MM.1S (cell line): ENCODE data around the gene HMGN1.

Source experiments
- EZH2 ChIP-seq: fragments of 300-600 bp; sonication (generic); optimal IDR thresholded peaks from 2 replicates; pipeline ENCODE3; 2017; ENCODE audit warnings: low read depth, mild to moderate bottlenecking, antibody characterized with exemption, low read length, mixed read lengths
- EZH2phosphoT487 ChIP-seq: fragments of 300-600 bp; sonication (generic); IDR thresholded peaks from 2 replicates; pipeline ENCODE4 v1.6.1; 2018; ENCODE audit warnings: antibody characterized with exemption, low read length
- TF ChIP-seq, protein P1 (sequence below): fragments of 300-600 bp; sonication (generic); IDR thresholded peaks from 2 replicates; pipeline ENCODE4 v1.5.1; 2016; ENCODE audit warnings: antibody characterized with exemption, low read length, mixed read lengths

DNA sequence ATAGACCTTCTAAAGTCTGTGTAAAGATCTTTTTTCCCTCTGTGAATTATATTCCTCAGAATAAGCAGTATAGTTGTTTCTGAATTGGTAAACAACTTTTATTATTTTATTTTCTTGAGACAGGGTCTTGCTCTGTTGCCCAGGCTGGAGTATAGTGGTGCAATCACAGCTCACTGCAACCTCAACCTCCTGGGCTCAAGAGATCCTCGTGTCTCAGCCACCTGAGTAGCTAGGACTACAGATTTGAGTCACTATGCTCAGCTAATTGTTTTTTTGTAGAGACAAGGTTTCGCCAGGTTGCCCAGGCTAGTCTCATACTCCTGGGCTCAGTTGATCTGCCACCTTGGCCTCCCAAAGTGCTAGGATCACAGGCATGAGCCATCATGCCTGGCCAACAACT lies 26.6 kb upstream of the HMGN1 start:
- TF ChIP-seq, protein P1, sequence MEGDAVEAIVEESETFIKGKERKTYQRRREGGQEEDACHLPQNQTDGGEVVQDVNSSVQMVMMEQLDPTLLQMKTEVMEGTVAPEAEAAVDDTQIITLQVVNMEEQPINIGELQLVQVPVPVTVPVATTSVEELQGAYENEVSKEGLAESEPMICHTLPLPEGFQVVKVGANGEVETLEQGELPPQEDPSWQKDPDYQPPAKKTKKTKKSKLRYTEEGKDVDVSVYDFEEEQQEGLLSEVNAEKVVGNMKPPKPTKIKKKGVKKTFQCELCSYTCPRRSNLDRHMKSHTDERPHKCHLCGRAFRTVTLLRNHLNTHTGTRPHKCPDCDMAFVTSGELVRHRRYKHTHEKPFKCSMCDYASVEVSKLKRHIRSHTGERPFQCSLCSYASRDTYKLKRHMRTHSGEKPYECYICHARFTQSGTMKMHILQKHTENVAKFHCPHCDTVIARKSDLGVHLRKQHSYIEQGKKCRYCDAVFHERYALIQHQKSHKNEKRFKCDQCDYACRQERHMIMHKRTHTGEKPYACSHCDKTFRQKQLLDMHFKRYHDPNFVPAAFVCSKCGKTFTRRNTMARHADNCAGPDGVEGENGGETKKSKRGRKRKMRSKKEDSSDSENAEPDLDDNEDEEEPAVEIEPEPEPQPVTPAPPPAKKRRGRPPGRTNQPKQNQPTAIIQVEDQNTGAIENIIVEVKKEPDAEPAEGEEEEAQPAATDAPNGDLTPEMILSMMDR = no peak
- TF ChIP-seq EZH2 (no peak), EZH2phosphoT487 (no peak)
